ENCODE measurements around the gene SNU13. TPM values are rescaled to one million over a fixed set of nuclear protein-coding genes. Genes with fewer than 3 reads are reported as not detected.
"Not testable (repeated sequence)": the region's sequence is repeated elsewhere in the genome, so short reads cannot be mapped to it uniquely, and the experiment has no call there.

The SNU13 gene
- total RNA-seq, 1 donor from 2014 or later: 157 TPM

DNA sequence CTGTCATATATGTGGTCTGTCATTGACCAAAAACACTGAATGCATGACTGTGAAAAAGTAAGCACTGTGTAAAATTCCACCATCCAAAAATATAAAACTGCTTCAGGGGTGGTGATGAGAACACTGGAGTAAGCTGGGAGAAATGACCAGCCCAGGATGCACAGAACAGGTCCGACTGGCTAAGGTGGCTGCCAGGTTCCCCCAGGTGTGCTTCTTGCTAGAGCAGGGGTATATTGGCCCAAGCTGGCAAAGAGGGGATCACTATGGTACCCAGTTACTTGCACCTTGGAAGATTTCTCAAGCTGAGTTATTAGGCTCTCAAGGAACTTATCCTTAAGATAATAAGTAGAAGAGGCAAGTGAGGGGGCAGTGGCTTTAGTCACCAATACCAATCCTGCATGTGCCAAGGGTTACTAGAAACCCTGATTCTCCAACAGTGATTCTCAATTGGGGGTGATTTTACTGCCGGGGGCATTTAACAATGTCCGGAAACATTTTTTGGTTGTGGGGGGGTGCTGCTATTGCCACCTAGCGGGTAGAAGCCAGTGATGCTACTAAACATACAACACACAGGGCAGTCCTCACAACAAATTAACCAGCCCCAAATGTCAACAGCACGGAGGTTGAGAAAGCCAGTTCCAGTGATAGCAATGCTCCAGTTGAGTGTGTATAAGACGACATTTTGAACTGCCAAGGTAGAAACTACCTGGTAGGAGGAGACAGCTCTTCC is 15.7 kb downstream of the SNU13 start:
- ATAC-seq (ENCODE audit: low read depth): peak; percentile 40
- H3K27ac Mint-ChIP-seq: no peak overlapping the region

DNA sequence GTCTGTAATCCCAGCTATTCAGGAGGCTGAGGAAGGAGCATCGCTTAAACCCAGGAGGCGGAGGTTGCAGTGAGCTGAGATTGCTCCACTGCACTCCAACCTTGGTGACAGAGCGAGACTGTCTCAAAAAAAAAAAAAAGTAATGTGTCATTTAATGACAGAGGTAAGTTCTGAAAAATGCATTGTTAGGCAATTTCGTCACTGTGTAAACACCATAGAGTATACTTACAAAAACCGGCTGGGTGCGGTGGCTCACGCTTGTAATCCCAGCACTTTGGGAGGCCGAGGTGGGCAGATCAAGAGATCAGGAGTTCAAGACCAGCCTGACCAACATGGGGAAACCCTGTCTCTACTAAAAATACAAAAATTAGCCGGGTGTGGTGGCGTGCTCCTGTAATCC is 16.6 kb downstream of the SNU13 start:
- H3K4me1 Mint-ChIP-seq; ATAC-seq (ENCODE audit: low read depth); H3K27me3 Mint-ChIP-seq; H3K4me3 Mint-ChIP-seq; DNase-seq; intact Hi-C loops (cut with micrococcal nuclease); H3K27ac Mint-ChIP-seq; H3K9me3 Mint-ChIP-seq: not testable (repeated sequence)
- ChIA-PET CTCF (interaction anchor here (1.6 kb wide), 1 partner anchor 25 kb away, joined by 4 read pairs; no protein-coding TSS in a partner anchor), POLR2A (interaction anchor here (0.8 to 1.2 kb wide), 2 partner anchors 16 to 20 kb away, joined by 3 to 6 read pairs; partner anchors contain the start of gene SNU13)
- H3K36me3 Mint-ChIP-seq (ENCODE audit: low read depth): peaks cover 51% of the 10 kb centered on the region

More for the DNA sequence above, 15.7 kb downstream of the SNU13 start:
- Mint-ChIP-seq H3K4me1 (no peaks in the 10 kb centered on the region), H3K36me3 (ENCODE audit: low read depth) (peaks cover 56% of the 10 kb centered on the region), H3K4me3 (no peak overlapping the region), H3K9me3 (no peaks in the 10 kb centered on the region), H3K27me3 (no peaks in the 10 kb centered on the region)
- intact Hi-C loops (cut with micrococcal nuclease): no loop called here
- POLR2A ChIA-PET: interaction anchor here (0.8 to 1.4 kb wide), 2 partner anchors 15 to 21 kb away, joined by 5 to 6 read pairs; partner anchors contain the start of gene SNU13
- DNase-seq: no peak
- CTCF ChIA-PET: interaction anchor here (1.6 kb wide), 1 partner anchor 24 kb away, joined by 4 read pairs; no protein-coding TSS in a partner anchor
- TF ChIP-seq, protein P1, sequence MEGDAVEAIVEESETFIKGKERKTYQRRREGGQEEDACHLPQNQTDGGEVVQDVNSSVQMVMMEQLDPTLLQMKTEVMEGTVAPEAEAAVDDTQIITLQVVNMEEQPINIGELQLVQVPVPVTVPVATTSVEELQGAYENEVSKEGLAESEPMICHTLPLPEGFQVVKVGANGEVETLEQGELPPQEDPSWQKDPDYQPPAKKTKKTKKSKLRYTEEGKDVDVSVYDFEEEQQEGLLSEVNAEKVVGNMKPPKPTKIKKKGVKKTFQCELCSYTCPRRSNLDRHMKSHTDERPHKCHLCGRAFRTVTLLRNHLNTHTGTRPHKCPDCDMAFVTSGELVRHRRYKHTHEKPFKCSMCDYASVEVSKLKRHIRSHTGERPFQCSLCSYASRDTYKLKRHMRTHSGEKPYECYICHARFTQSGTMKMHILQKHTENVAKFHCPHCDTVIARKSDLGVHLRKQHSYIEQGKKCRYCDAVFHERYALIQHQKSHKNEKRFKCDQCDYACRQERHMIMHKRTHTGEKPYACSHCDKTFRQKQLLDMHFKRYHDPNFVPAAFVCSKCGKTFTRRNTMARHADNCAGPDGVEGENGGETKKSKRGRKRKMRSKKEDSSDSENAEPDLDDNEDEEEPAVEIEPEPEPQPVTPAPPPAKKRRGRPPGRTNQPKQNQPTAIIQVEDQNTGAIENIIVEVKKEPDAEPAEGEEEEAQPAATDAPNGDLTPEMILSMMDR (IDR thresholded peaks at IDR 0.05): no peak

DNA sequence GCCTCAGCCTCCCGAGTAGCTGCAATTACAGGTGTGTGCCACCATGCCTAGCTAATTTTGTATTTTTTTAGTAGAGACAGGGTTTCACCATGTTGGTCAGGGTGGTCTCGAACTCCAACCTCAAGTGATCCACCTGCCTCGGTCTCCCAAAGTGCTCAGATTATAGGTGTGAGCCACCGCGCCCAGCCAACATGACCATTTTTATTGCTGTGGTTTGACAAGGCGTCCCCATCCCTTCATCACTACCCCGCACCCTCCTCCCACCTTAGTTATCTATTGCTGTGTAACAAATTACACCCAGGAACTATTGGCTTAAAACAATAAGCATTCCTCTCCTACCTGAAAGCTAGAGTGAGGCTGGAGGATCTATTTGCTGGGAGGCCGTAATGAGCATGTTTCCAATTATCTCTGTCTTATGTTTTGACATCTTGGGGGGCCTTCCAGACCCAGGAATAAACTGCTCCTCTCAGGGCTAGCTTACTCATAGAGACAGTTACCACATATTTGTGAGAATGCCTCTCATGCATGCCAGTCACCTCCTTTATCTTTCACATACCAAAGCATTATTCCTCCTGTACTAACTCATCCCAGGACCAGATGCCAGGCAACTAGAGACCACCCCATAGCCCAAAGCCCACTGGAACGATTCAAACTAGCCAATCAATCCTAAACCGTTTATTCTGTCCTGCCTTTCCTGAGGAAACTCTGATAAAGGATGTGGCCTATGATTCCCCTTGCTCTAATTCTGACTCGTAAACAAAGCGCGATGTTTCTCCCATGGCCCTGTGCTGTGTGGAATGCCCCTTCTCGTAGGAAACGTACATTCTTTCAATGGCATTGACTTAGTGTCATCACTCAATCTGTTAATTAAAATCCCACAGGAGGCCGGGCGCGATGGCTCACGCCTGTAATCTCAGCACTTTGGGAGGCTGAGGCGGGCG is 19.4 kb downstream of the SNU13 start:
- Mint-ChIP-seq H3K4me3 (no peak overlapping the region), H3K36me3 (ENCODE audit: low read depth) (peaks cover 43% of the 10 kb centered on the region), H3K4me1 (peaks cover 5% of the 10 kb centered on the region), H3K27ac (no peak overlapping the region), H3K27me3 (no peaks in the 10 kb centered on the region), H3K9me3 (no peaks in the 10 kb centered on the region)
- no peak for DNase-seq
- no peak for ATAC-seq (ENCODE audit: low read depth)
- TF ChIP-seq, protein P1 (IDR thresholded peaks at IDR 0.05): no peak
- ChIA-PET CTCF (interaction anchor here (3.0 kb wide), 1 partner anchor 28 kb away, joined by 18 read pairs; no protein-coding TSS in a partner anchor), POLR2A (no interaction called here)
- intact Hi-C loops (cut with micrococcal nuclease): no loop called here

DNA sequence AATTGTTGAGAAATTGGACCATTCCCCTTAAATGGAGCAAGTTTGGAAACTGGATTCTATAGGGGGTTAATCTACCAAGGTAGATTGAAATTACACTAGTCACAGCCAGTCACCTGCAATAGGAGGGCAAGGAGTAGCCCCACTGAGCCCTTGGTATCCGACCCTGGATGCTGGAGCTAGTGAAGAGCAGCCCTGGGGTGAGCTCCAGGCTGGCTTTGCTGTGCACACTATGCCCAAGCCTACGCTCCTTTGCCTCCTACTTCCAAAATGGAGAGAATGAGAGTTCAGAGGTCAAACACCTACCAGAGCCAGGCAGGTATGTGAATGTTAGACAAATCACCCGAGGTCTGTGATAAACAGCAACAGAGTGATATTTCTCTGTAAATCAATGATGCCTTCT is 23.7 kb downstream of the SNU13 start:
- Mint-ChIP-seq H3K27ac (peak overlapping the region; percentile 59), H3K27me3 (no peaks in the 10 kb centered on the region), H3K4me3 (no peak overlapping the region), H3K4me1 (peaks cover 5% of the 10 kb centered on the region), H3K36me3 (ENCODE audit: low read depth) (peaks cover 48% of the 10 kb centered on the region), H3K9me3 (no peaks in the 10 kb centered on the region)
- no peak for DNase-seq
- no peak for ATAC-seq (ENCODE audit: low read depth)
- ChIA-PET CTCF (interaction anchor here (1.1 kb wide), 1 partner anchor 43 kb away, joined by 3 read pairs; no protein-coding TSS in a partner anchor), POLR2A (interaction anchor here (1.2 kb wide), 1 partner anchor 24 kb away, joined by 5 read pairs; the partner anchor contains the start of gene SNU13)
- TF ChIP-seq, protein P1 (IDR thresholded peaks at IDR 0.05): no peak
- intact Hi-C loops (cut with micrococcal nuclease): no loop called here

DNA sequence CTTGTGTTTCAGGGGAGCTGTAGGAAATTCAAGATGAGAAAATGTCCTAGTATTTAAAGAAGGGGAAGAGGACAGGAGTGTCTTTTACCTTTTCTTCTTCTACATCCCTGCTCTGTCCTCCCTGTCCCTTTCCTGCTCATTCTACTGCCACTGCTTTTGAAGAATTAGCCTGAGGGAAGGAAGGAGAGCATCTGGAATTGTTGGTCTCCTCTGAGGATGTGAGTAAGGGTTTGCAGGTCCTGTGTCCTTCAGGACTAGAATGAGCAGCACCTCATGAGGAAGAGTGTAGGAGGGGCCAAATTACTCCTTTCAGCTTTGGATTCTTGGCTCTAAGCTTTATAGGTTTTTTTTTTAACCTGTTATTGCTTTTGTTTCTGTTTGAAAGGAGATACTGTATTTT is 24.2 kb downstream of the SNU13 start:
- H3K4me3 Mint-ChIP-seq: no peak overlapping the region
- H3K27me3 Mint-ChIP-seq: no peaks in the 10 kb centered on the region
- no peak for DNase-seq
- no peaks in the 10 kb centered on the region for H3K9me3 Mint-ChIP-seq
- no peak for ATAC-seq (ENCODE audit: low read depth)
- intact Hi-C loops (cut with micrococcal nuclease): no loop called here
- ChIA-PET CTCF (interaction anchor here (1.1 kb wide), 1 partner anchor 44 kb away, joined by 3 read pairs; no protein-coding TSS in a partner anchor), POLR2A (interaction anchor here (1.2 kb wide), 1 partner anchor 24 kb away, joined by 5 read pairs; the partner anchor contains the start of gene SNU13)
- TF ChIP-seq, protein P1 (IDR thresholded peaks at IDR 0.05): no peak
- H3K36me3 Mint-ChIP-seq (ENCODE audit: low read depth): peaks cover 53% of the 10 kb centered on the region
- peaks cover 5% of the 10 kb centered on the region for H3K4me1 Mint-ChIP-seq
- no peak overlapping the region for H3K27ac Mint-ChIP-seq

DNA sequence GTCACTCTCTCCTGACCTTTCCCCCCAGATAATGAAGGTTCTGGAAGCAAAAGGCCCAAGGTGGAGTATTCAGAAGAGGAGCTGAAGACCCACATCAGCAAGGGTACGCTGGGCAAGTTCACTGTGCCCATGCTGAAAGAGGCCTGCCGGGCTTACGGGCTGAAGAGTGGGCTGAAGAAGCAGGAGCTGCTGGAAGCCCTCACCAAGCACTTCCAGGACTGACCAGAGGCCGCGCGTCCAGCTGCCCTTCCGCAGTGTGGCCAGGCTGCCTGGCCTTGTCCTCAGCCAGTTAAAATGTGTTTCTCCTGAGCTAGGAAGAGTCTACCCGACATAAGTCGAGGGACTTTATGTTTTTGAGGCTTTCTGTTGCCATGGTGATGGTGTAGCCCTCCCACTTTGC is 25.1 kb downstream of the SNU13 start:
- H3K4me1 Mint-ChIP-seq; H3K4me3 Mint-ChIP-seq; POLR2A ChIA-PET; CTCF ChIA-PET; DNase-seq; intact Hi-C loops (cut with micrococcal nuclease); H3K9me3 Mint-ChIP-seq; H3K27ac Mint-ChIP-seq; H3K27me3 Mint-ChIP-seq; ATAC-seq (ENCODE audit: low read depth): not testable (repeated sequence)
- H3K36me3 Mint-ChIP-seq (ENCODE audit: low read depth): peaks cover 61% of the 10 kb centered on the region

Measured in activated B cell treated with CpG ODN at 0.5 μM for 24 hours (primary cell).